Globus pallidus (tissue), 1 donor: ENCODE results near the gene OVOL1.

ENCODE experiments used
- DNase-seq: peaks from one replicate; pipeline ENCODE4 v3.0.0-alpha.2; 2015; ENCODE audit warnings: low spot score

The OVOL1 gene

DNA sequence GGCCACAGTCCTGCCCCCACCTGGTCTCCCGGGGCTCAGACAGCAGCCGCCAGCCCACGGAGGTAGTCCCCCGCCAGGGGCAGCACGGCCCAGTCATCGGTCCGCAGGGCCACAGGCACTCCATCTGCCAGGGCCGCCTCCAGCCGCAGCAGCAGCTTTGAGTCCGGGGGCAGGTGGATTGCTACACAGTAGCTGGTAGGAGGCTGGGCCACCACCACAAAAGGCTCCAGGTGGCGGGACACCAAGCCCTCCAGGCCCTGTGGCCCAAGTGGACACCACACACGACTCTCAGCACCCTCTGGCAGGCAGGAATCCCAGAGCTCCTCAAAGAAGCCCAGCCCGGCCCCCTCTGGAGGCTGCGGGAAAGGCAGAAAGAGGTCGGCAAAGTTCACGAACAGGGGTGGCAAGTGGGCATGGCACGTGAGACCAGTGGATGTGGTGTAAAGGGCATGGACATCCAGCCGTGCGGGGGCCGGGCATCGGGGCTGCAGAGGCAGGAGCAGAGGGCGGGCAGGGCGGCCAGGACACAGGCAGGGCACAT is 9.0 kb upstream of the OVOL1 start:
- DNase-seq: no peak

GRCh38 chr11:65778431-65778900 is 8.4 kb upstream of the OVOL1 start:
- no peak for DNase-seq

DNA sequence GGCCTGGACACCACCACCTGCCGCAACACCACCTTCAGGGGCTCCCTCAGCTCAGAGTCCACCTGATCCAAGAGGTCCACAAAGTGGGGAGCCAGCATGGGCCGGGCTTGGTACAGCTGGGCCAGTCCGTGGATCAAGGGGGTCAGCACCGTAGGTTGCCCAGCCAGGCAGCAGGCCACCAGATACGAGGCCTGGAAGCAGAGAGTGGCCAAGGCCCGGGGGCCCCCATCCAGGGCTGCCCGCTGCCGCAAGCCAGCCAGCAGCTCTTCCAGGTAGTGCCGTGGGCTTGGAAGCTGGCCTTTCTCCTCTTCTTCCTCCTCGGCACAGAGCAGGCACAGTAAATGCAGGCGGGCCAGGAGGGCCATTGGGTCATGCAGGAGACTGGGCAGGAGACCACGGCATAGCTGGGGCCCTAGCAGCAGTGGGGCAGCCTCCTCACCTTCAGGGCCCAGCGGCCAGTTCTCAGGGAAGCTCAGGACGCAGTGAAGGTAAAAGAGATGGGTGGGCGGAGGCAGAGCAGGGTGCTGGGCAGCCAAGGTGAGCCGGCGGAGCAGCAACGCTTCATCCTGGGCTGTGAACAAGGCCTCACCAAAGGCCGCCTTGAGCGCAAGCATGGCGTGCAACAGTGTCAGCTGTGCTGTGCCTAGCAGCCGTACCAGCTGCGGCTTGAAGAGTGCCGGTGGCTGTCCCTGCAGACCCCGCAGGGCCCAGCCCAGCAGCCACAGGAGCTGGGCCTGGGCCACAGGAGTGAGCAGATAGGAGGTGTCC is 7.8 kb upstream of the OVOL1 start:
- DNase-seq: no peak

DNA sequence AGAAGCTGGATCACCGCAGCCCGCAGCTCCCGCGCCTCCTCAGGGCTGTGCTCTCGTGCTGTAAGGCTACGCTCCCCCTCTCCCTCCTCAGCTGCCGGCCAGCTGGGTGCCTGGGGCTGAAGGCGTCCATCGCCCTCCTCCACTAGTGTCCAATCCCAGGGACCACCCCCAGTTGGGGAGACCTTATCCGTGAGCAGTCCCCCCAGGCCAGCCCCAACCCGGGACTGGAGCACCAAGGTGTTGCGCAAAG is 7.3 kb upstream of the OVOL1 start:
- DNase-seq: no peak

- peak; percentile 61 for DNase-seq
These were observed 6.7 kb upstream of the OVOL1 start for GRCh38 chr11:65779919-65780769.

GRCh38 chr11:65780770-65781151 is 6.1 kb upstream of the OVOL1 start, which contains the start of gene AP5B1:
Gene AP5B1 (minus strand): TSS chr11:65780976. CDS start chr11:65780591, 385 bp downstream.
- DNase-seq: peak; percentile 40

- DNase-seq: peak; percentile 40
These were observed 5.5 kb upstream of the OVOL1 start for GRCh38 chr11:65781152-65781961.

DNA sequence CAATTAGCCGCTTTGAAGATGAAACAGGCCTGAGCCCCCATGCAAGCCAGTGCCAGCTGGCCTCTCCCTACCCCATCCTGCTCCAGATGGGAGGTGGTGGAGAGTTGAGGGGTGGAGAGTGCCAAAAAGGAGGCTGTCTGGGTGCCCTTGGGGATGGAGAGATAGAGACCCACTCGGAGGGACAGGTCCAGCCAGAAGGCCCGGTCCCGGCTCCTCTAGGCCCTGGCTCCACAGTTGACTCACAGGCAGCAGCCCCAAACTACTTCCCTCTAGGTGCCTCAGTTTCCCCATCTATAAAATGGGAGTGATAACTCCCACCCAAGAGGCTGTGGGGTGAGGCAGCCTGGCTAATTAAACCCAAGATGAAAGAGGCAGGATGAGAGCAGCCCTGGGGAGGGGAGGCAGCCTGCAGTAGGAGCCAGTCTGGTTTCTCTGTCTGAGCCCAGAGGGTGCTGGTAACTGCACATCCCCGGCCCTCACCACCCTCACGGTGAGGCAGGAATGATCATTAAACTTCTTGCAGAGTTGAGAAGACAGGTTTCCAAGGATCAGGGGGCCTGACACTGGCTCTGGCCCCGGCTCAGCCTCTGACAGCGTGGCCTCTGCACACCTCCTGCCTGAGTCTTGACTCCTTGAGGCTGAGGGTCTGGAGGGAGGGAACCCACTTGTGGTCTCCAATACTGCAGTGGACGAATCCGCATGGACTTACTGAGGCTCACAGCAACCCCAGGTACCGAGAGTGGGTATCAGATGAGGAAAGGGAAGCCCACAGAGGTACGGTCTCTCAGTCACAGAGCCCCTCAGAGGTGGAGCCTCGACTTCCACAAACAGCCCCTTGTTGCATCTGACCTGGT is 4.7 kb upstream of the OVOL1 start:
- no peak for DNase-seq

DNA sequence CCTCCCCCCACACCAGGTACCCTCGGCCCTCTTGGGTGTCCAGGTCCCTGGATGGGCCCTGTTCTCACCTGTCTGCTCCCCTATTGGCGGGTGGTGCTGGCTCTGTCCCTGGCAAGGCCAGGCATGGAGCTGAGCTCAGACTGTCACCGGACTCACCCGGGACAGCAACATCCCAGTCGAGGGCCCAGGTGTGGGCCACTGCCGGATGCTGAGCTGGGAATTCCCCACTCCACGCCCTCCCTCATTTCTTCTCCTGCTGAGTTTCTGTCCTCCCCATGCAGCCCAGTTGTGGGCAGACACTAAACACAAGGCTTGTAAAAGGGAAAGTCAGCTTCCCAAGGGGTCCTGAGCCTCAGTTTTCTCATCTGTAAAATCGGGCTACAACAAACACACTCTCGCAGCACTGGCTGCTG is 4.0 kb upstream of the OVOL1 start:
- DNase-seq: no peak

GRCh38 chr11:65785319-65786007 is 1.4 kb upstream of the OVOL1 start:
- no peak for DNase-seq

GRCh38 chr11:65786008-65786785 is 666 bp upstream of the OVOL1 start:
- DNase-seq: no peak

DNA sequence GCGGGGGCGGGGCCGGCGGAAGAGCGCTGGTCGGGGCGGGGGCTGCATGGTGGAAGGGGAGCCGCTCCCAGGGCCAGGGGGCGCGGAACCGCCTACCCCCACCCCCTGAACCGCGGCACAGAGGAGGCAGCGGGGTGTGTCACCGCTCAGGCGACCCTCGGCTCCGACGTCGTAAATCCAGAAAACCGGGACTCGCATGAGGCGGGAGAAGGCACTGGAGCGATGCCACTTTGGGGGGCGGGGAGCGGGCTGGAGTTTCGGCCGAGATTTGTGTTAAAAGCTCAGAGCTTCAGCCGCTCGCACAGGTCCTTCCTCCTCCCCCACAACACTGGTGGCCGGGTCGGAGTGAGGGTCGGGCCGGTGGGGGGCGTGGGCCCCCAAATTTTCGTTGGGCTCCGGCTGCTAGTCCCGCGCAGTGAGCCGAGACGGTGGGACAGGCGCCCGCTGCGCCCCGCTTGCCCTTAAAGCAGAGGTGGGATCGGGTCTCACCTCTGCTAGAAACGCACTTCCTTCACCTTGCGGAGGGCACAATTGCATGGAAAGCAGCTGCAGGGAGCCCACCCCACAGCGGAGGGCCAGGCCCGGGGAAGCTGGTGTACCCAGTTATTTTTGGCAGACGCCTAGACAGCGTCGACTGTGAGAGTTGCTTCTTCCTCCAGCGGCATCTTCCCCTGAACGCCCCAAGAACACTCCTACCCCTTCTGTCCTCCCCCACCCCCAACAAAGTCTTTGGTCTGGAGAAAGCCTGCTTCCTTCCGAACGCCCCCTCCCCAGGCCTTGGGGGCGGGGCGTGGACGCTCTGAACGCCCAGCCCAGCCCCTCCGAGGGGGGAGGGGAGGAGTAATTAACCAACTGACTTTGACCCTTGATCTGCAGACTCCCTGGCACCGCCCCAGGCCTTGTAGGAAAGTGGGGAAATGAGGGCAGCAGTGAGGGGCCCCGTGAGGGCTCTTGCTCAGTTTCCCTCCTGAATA is 1.1 kb downstream of the OVOL1 start:
- no peak for DNase-seq

DNA sequence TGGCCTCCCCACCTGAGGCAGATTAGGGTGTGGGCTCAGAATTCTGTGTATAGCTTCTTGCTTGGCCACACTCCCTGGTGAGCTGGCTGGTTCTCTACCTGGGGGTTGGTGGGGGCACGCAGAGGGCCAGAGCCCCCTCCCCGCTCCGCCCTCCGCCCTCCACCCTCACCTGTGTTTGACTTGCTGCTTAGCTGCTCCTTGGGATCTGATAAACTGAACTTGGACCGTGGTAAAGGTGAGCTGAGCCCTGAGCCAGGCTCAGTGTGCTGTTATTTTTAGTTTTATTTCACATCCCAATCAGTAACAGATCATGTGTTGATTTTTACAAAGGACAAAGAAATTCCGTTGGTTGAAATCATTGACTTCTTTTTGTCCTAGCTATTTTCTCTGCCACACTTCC is 2.0 kb downstream of the OVOL1 start:
- no peak for DNase-seq

DNA sequence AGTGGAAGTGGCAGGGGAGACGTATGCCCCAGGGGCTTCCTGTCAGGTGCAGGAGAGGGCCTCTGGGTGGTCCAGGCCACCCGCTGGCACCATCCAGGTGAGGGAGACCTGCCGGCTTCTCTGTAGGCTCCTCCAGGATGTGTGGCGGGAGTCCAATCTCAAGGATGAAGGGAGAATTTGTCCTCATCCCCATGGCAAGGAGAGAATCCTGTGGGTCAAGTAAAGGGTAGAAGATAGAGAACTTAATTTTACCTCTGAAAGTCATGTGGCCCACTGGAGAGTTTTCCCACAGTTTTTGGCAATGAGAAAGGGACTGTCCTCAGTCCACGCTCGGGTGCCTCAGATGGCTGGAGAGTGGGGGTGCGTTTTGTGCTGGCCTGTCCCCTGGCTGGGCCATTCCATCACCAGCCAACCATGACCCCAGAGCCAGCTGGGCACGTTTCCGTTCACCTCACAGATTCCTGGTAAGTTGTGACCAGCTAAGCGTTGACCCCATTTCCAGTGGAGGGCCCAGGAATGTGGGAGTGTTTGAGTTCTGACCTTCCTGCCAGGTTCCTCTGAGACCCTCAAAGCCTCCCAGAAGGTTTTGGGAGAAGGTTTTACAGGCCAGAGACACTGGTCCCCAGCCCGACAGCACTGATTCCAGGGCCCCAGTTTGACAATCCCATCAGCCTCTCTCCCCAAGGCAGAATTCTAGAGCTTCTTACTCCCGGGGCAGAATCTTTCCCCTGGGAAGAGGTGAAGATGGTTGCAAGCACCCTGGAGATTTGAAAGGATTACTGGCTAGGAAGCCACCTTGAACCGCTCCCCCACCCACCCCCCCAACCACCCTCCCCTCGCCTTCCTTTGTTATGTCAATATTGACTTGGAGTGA is 2.6 kb downstream of the OVOL1 start:
- no peak for DNase-seq

DNA sequence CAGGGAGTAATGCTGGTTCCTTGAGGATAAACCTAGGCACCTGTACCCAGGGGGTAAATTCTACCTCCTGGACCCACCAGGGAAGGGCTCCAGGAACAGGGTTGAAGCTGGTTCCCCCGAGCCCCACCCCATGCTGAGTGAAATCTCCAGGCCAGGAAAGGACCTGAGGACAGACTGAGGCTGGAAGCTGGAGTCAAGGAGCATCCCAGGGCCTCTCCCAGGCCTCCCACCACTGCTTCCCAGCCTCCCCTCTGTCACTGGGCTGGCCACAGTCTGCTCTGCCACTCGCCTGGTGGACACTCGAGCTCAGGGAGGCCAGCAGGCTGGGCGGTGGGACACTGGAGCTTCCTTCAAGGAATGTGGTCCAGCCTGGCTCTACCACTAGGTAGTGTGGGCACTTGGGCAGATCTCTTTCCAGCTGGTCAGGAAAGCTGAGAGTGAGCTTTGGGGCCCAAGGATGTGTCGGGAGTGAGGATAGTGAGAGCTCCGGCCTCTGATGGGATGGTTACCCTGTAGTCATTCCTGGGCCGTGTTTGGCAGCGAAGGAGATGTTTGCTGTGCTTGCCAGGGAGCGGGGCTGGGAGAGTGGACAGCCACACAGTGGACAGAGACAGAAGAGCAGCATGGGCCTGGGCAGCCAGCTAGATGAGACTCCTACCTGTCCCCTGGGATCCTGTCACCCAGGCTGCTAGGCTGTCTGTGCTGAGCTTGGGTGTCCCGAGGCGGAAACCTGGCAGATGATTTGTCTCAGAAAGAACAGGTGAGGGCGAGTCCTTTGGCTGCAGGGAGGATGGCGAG is 3.4 kb downstream of the OVOL1 start:
- no peak for DNase-seq

DNA sequence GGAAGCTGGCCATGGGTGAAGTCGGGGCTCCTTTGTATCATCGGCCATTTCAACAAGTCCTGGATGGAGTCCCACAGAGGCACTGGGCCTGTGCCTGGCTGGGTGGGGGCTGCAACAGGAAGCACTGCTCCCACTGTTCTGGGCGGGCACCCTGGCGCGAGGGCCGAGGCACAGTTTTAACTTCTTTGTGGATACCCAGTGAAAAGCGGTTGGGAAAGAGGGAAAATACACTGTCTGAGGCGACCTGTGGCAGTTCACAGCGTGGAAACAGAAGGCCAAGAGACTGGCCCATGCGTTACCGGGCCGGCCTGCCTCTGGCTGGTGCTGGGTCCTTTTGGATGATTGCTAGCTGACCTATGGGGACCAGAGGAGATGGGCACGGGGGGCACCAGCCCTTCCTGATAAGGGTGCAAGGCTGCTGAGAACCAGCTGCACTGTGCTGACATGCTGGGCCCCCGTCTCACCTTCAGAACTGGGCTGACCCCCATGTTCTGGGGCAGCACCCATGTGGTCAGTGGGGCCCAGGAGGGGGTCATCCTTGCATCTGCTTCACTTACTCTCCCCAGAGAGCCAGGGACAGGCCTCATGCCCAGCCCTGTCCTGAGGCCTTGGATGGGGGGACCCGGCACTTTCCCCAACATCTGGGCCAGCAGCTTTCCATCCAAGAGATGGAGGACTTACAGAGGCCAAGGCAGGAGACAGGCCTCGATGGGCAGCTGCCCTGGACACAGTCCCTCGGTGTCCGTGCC is 4.2 kb downstream of the OVOL1 start:
- no peak for DNase-seq
